Measurements from ENCODE around the gene INAFM1. TPM values are rescaled to one million over a fixed set of nuclear protein-coding genes. Genes with fewer than 3 reads are reported as not detected.

Gene INAFM1
- total RNA-seq, 1 donor from 2014 or later, result 2.2 TPM

GRCh38 chr19:47319923-47320871 lies 45.5 kb downstream of the INAFM1 start:
- H3K36me3 ChIP-seq (ENCODE audit: control insufficient read depth, insufficient read depth, low read length), result no peaks in the 10 kb centered on the region
- peaks cover 4% of the 10 kb centered on the region for H3K27me3 ChIP-seq (ENCODE audit: control insufficient read depth, insufficient read depth, low read length)
- TF ChIP-seq CTCF (IDR thresholded peaks at IDR 0.05; ENCODE audit: insufficient read depth, low read length, poor library complexity, severe bottlenecking), result no peak
- DNase-seq (ENCODE audit: low read depth), result no peak
- H3K4me3 ChIP-seq (ENCODE audit: low read depth, low read length), result no peak overlapping the region

GRCh38 chr19:47321630-47322029 lies 46.9 kb downstream of the INAFM1 start:
- TF ChIP-seq CTCF (IDR thresholded peaks at IDR 0.05; ENCODE audit: insufficient read depth, low read length, poor library complexity, severe bottlenecking), result no peak
- DNase-seq (ENCODE audit: low read depth), result no peak
- Histone ChIP-seq H3K4me3 (ENCODE audit: low read depth, low read length) (no peak overlapping the region), H3K36me3 (ENCODE audit: control insufficient read depth, insufficient read depth, low read length) (no peaks in the 10 kb centered on the region), H3K27me3 (ENCODE audit: control insufficient read depth, insufficient read depth, low read length) (peaks cover 4% of the 10 kb centered on the region)

- H3K27me3 ChIP-seq (ENCODE audit: control insufficient read depth, insufficient read depth, low read length), result peaks cover 4% of the 10 kb centered on the region
- no peak for TF ChIP-seq CTCF (IDR thresholded peaks at IDR 0.05; ENCODE audit: insufficient read depth, low read length, poor library complexity, severe bottlenecking)
- no peak for DNase-seq (ENCODE audit: low read depth)
- no peaks in the 10 kb centered on the region for H3K36me3 ChIP-seq (ENCODE audit: control insufficient read depth, insufficient read depth, low read length)
- H3K4me3 ChIP-seq (ENCODE audit: low read depth, low read length), result no peak overlapping the region
Observed at GRCh38 chr19:47322058-47322457, 47.4 kb downstream of the INAFM1 start.

- Histone ChIP-seq H3K36me3 (ENCODE audit: control insufficient read depth, insufficient read depth, low read length) (no peaks in the 10 kb centered on the region), H3K27me3 (ENCODE audit: control insufficient read depth, insufficient read depth, low read length) (peaks cover 4% of the 10 kb centered on the region), H3K4me3 (ENCODE audit: low read depth, low read length) (no peak overlapping the region)
- no peak for DNase-seq (ENCODE audit: low read depth)
- TF ChIP-seq CTCF (IDR thresholded peaks at IDR 0.05; ENCODE audit: insufficient read depth, low read length, poor library complexity, severe bottlenecking), result no peak
Observed at GRCh38 chr19:47323409-47323808, 48.7 kb downstream of the INAFM1 start.

- DNase-seq (ENCODE audit: low read depth), result no peak
- H3K27me3 ChIP-seq (ENCODE audit: control insufficient read depth, insufficient read depth, low read length), result peaks cover 4% of the 10 kb centered on the region
- TF ChIP-seq CTCF (IDR thresholded peaks at IDR 0.05; ENCODE audit: insufficient read depth, low read length, poor library complexity, severe bottlenecking), result no peak
- no peak overlapping the region for H3K4me3 ChIP-seq (ENCODE audit: low read depth, low read length)
- H3K36me3 ChIP-seq (ENCODE audit: control insufficient read depth, insufficient read depth, low read length), result no peaks in the 10 kb centered on the region
Observed at GRCh38 chr19:47323872-47324271, 49.2 kb downstream of the INAFM1 start.
